SH-SY5Y (cell line): Measurements from ENCODE around the gene BCAT1.

Experiments used
- GATA2 ChIP-seq: IDR thresholded peaks from 2 replicates; pipeline ENCODE4 v1.6.1; 2011; ENCODE audit warnings: mild to moderate bottlenecking, low read depth, low read length
- GATA3 ChIP-seq: IDR thresholded peaks from 2 replicates; pipeline ENCODE4 v1.6.1; 2011; ENCODE audit warnings: low read depth, mild to moderate bottlenecking, low read length, moderate library complexity

Gene BCAT1, protein sequence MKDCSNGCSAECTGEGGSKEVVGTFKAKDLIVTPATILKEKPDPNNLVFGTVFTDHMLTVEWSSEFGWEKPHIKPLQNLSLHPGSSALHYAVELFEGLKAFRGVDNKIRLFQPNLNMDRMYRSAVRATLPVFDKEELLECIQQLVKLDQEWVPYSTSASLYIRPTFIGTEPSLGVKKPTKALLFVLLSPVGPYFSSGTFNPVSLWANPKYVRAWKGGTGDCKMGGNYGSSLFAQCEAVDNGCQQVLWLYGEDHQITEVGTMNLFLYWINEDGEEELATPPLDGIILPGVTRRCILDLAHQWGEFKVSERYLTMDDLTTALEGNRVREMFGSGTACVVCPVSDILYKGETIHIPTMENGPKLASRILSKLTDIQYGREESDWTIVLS

DNA sequence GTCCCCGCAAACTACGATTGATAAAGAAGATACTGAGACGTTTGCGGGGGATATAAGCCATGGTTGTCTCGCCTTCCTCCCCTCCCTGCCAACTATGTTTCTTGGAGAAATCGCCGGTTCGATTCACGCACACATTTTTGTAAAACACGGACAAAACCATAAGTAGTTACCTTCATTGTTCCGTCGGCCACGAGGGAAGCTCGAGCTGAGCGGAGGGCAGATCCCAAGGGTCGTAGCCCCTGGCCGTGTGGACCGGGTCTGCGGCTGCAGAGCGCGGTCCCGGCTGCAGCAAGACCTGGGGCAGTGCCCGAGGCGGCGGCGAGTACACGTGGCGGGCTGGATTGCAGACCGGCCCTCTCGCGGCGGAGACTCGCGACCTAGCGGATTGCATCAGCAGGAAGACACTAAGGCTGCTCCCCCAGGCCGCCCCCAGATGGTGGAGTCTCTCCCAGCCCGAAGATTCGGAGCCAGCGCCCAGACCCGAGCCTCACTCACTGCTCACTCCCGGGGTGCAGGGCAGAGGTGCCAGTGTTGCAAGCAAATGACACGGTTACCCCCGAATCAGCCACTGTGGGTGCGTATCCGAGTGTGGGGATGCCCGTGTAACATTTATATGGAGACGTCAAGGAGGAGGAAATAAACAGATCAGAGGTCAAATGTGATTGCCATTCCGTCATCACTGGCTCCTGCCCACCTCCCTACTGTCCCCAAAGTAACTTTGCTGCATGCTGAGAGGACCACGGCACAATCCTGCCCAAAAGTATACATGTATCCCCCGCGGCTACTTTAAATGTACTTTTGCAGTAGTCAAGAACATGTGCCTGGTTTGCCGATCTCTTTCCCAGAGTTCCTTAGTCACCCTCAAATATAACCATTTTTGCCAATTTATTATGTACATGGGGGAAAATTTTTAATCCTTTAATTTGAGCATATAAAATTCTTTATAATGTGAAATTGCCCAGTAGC is at the start of gene BCAT1:
Gene BCAT1, minus strand, starts transcription at position 345 of the 966 bp plus-strand sequence. Its CDS starts 169 bp downstream, at position 176.
- TF ChIP-seq GATA3 (no peak), GATA2 (no peak)

GRCh38 chr12:24997970-24998582 is 49.2 kb upstream of the BCAT1 start:
- TF ChIP-seq GATA2: no peak
- no peak for TF ChIP-seq GATA3

DNA sequence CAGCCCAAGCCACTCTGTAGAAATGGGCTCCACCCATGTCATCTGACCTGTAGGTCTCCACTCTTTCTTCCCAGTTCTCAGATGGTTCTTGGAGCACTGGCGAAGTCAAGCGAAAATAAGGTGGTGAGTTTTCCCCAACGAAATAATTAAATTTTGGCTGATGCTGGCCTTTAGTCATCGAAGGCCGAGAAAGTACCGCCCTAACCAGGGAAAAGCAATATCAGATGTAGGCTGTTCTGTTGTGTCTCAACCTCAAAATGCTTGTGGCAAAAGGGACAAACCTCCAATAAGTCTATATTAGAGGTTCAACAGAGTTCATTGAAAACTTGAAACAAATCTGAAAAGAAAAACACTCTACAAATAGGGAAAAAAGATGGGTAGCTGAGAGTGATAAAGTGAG is 48.6 kb upstream of the BCAT1 start:
- TF ChIP-seq GATA2 (no peak), GATA3 (no peak)

GRCh38 chr12:24996820-24997219 is 47.9 kb upstream of the BCAT1 start:
- TF ChIP-seq GATA3 (no peak), GATA2 (no peak)

DNA sequence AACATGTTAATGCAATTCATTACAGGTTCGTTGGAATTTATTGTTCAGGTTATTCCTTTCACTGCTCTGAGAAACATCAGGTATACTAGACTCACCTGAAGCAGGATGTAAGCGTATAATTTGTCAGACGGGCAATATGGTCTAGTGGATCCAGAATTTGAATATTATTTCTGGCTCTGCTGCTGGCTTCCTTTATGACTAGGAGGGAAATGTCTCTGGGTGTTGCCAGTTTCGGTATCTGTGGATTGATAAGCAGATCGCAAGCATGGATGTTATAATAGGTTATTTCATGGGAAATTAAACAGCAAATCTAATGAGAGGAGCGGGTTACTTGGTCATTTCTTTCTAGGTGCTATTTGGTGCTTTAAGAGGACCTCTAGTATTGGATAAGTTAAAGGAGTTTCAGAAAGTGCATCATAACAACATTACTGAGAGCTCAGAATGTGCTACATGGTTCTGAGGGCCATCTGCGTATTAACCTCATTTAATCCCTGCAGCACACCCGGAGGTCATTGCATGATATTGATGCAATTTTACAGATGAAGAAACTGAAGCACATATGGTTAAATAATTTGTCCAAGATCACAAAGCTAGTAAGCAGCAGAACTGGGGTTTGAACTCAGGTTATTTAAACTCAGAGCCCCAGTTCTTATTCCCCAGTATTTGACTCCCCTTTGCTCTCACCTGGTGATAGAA is 47.3 kb upstream of the BCAT1 start:
- no peak for TF ChIP-seq GATA2
- no peak for TF ChIP-seq GATA3

DNA sequence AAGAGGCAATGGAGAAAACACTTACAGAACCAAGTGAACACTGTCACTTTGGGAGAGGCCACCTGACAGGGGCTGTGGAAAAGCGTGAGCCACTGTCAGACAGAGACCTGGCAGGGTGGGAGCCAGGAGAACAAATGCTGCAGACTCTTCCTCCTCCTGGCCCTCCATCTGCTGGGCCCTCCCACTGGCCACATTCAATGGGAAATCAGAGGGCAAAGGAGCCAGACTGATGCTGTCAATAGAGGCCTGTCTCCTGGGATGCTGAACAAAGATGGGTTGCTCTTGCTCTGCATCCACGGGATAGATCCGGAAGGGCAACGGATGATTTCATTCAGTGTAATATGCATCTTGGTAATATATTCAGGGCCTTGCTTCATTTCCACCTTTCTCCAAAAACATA is 44.9 kb upstream of the BCAT1 start:
- TF ChIP-seq GATA2: no peak
- no peak for TF ChIP-seq GATA3

DNA sequence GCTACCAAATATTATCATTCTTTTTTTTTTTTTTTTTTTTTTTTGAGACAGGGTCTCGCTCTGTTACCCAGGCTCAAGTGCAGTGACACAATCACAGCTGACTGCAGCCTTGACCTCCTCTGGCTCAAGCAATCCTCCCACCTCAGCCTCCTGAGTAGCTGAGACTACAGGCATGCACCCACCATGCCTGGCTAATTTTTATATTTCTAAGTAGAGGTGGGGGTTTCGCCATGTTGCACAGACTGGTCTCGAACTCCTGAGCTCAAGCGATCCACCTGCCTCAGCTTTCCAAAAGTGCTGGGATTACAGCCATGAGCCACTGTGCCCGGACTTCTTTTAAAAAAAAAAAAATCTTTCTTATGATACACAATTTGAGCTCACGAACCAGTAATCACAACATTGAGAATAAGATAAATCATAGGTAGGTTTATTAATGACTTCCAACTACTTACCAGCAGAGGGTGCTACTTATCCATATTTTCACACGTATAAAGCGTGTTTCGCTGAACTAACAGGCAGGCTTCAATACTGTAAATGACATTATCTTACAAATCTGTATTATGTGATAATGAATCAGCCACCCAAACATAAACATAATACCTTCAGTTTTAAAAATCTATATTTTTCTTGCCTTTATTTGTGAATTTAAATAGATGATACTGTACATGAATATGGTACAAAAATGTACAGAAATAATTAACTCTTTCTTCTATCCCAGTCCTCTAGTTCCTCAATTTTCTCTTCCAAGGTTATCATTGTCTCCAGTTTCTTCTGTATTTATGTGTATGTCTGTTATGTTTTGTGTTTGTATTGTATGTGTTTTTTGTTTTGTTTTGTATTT is 42.5 kb upstream of the BCAT1 start:
- TF ChIP-seq GATA2: no peak

- no peak for TF ChIP-seq GATA3
- no peak for TF ChIP-seq GATA2
Measured at GRCh38 chr12:24989216-24989615, 40.3 kb upstream of the BCAT1 start.

GRCh38 chr12:24982250-24982649 is 33.3 kb upstream of the BCAT1 start:
- no peak for TF ChIP-seq GATA2
- no peak for TF ChIP-seq GATA3

- no peak for TF ChIP-seq GATA2
- TF ChIP-seq GATA3: no peak
Measured at GRCh38 chr12:24979976-24980730, 31.3 kb upstream of the BCAT1 start.

DNA sequence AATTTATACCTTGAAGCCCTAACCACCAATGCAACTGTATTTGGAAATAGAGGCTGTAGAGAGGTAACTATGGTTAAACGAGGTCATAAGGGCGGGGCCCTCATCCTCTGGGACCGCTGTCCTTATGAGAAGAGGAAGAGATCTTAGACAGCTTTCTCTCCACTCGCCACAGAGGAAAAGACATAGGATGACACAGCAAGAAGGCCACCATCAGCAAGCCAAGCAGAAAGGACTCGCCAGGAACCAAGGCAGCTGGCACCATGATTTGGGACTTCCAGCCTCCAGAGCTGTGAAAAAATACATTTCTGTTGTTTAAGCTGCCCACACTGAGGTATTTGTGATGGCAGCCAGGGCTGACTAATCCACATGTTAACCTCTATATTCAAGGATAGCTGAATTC is 30.4 kb upstream of the BCAT1 start:
- TF ChIP-seq GATA2 (no peak), GATA3 (no peak)

GRCh38 chr12:24977711-24978110 is 28.8 kb upstream of the BCAT1 start:
- TF ChIP-seq GATA2 (no peak), GATA3 (no peak)
